CD4-positive, alpha-beta T cell treated with Interleukin-4 for 4 hours (primary cell): ENCODE results near the gene GDPD4.

Experiments
- DNase-seq: peaks from one replicate; pipeline ENCODE4 v3.0.0-alpha.2; 2020

Gene GDPD4

GRCh38 chr11:77232242-77232641 lies 69.2 kb downstream of the GDPD4 start:
- no peak for DNase-seq

- DNase-seq = no peak
Measured at GRCh38 chr11:77231800-77232199, 69.7 kb downstream of the GDPD4 start.

- no peak for DNase-seq
Measured at GRCh38 chr11:77230878-77231605, 70.4 kb downstream of the GDPD4 start.

GRCh38 chr11:77223797-77224196 lies 77.7 kb downstream of the GDPD4 start:
- DNase-seq = no peak

GRCh38 chr11:77217156-77217555 lies 84.3 kb downstream of the GDPD4 start:
- DNase-seq = no peak

- DNase-seq = no peak
Measured at GRCh38 chr11:77215106-77215505, 86.4 kb downstream of the GDPD4 start.

- no peak for DNase-seq
Measured at GRCh38 chr11:77214557-77214956, 86.9 kb downstream of the GDPD4 start.

DNA sequence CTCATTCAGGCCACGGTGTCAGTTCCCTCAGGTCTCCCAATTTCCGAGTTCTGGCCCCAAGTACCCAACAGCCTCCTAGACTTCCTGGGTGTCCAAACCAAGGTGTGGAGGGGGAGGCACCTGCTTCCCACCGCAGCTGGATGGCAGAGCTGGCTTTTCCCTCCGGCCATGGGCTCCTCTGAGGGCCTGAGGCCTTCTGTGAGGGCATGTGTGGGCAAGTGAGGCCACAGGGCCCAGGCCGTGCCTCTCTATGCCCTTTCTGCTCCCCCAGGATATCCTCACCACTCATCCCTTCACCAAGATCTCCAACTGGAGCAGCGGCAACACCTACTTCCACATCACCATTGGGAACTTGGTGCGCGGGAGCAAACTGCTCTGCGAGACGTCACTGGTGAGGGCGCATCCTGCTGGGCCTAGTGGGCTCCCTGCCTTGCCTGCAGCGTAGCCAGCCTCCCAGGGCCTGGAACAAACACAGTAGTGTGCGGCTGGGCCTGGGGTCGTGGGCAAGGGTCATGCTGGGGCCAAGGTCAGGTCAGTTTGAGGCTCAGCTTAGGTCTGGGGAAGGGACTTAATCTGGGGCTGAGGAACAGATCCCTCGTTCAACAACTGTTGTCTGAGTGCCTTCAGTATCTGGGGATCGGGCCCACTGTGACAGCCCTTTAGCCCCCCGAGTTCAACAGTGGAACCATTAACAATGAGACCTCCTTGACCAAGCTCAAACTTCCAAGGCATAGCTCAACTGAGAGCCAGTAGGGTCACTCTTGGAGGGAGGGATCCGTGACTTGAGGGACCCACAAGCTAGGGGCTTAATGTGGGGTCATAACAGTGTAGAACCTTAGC lies 87.7 kb downstream of the GDPD4 start:
- no peak for DNase-seq

DNA sequence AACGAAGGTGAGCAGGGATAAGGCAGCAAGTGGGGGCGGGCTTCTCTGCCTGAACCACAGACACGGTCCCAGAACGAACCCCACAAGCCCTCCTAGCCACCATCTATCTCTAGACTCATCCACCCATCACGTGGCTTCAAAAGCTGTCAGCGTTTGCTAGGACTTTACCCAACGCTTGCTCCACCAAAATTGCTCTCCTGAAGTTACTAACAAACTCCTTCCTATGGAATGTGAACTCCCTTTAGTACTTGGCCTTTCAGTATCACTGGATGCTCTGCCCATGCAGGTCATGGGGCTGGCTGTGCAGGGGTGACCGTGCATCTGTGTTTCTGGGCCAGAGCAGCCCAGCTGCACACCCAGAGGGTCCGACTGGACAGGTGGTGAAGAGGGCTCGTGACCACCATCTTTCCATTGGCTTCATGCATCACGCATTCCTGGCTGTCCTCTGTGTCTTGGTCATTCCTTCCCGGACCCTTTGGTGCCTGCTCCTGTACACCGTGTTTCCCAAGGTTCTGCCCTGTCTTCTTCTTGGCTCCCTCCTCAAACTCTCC lies 88.4 kb downstream of the GDPD4 start:
- DNase-seq = no peak

GRCh38 chr11:77212314-77213007 lies 89.0 kb downstream of the GDPD4 start:
- DNase-seq = no peak

DNA sequence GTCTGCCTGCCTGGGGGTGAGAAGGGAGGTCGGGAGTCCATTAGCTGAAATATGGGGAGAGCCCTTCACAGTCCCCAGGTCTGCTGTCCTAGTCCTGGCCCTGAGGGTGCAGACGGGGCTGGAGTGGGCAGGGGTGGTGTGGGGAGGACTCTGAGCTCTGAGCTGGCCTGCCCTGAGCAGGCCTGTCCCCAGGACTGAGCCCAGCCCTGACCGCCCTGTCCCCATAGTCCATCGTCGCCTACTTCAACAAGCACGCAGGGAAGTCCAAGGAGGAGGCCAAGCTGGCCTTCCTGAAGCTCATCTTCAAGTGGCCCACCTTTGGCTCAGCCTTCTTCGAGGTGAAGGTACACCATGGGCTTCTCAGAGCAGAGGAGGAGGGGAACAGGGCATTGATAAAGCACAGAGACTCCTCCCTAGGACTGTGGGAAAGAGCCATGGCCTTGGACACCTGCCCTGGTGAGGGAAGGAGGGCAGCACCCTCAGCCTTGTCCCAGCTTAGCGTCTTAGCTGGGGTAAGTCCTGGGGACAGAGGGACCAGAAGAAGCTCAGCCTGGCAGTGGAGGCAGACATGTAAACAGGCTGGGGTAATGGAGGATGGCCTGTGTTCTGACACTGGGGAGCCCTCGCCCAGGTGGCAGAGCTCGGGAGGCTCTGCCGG lies 89.8 kb downstream of the GDPD4 start:
- DNase-seq = no peak

- no peak for DNase-seq
Measured at GRCh38 chr11:77211040-77211451, 90.4 kb downstream of the GDPD4 start.

DNA sequence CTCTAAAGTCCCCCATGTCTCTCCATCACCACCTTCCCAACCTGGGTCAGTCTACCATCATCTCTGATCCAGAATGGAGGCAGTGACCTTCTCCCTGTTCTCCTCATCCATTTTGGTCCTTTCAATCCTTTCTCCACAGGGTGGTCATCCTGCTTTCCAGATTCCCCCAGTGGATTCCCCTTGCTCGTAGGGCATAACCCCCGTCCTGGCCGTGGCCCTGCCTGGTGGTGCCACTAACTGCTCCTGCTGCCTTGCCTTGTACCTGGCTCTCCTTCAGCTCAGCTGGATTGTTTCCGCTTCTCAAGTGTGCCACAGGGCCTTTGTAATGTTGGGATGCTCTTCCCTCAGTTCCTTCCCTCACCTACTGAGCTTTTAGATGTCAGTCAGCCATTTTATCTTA lies 91.8 kb downstream of the GDPD4 start:
- no peak for DNase-seq

DNA sequence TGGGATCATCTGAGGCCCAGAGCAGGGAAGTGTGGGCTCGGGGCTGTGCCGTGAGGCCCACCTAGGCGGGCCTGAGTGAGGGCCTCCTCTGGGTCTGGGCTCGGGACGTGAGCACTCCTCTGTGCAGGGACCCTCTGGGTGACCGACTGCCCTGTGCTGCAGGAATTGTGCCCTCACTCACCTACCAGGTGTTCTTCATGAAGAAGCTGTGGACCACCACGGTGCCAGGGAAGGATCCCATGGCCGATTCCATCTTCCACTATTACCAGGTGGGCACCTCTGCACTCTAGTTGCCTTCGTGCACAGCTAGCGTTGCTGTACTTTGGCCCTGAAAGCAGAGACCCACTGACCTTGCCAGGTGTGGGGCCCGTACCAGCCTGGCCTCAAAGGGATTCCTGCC lies 93.0 kb downstream of the GDPD4 start:
- no peak for DNase-seq

- no peak for DNase-seq
Measured at GRCh38 chr11:77207618-77208313, 93.7 kb downstream of the GDPD4 start.

DNA sequence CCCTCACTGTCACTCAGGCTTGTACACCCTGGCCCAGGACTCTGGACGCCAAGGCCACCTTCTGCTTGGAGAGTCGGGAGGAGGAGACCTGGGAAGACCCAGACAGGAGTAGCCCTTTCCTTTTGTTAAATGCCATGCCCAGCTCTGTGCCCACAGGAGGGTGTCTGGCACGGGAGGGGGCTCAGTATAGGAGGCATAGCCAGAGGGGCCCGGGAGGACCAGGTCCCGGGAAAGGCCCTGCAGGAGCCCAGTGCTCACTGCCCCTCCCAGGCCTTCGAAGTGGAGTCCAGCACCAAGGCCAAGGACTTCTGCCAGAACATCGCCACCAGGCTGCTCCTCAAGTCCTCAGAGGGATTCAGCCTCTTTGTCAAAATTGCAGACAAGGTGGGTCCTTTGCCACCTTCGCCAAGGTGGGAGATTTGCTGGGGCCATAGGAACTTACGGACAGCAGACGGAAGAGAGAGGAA lies 94.4 kb downstream of the GDPD4 start:
- DNase-seq = no peak

- no peak for DNase-seq
Measured at GRCh38 chr11:77206264-77207018, 95.0 kb downstream of the GDPD4 start.

DNA sequence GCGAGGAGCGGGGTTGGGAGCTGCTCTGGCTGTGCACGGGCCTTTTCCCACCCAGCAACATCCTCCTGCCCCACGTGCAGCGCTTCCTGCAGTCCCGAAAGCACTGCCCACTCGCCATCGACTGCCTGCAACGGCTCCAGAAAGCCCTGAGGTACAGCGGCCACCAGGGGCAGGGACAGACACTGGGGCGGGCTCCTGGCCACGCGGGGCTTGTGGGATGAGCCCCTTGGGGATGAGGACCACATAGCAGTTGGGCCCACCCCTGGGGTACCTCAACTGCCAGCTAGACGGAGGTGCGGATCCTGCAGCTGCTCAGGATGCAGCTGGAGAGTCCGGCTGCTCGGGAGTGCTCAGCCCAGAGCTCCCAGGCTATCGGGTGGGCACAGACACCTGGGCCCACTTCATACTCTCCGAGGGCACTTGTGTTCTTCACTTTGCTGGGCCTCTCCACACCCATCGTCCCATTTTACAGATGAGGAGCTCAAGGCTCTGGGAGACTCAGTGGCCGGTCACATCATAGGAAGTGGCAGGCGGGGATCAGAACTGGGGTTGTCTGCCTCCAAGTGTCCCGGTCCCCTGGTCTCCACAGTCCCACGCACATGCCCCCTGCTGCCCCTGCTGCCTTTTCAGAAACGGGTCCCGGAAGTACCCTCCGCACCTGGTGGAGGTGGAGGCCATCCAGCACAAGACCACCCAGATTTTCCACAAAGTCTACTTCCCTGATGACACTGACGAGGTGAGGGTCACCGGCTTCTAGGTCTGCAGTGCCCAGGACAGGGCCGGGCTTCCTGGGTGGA lies 95.8 kb downstream of the GDPD4 start:
- no peak for DNase-seq

DNA sequence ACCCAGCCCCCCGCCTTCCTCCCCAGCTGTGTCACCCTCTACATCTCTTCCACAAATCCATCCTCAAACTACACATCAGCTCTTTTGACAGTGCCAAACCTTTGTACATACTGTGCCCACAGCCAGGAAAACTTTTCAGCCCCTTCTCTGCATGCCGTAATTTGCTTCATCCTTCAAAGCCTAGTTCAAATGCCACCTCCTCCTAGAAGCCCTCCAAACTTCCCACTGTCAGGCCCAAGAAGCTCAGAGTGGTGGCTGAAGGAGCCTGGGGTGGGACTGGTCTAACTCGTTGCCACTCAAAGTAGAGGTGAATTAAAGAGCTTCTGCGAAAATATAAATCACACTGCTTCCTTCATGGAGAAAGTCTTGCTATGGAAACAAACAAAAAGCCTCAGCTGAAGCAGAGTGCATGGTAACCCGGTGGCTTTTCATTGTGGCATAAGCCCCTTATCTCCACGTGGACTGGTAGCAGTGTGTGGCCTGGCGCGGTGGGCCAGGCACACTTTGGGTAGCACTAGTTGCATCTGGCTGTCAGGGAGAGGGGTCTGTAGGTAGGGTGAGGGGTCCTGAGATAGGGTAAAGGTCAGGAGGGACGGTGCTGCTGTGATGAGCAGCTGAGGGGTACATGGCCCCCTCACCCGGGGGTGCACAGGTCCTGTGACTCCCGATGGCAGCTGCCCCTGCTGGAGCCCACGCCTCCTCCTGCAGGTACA lies 96.6 kb downstream of the GDPD4 start:
- no peak for DNase-seq
